MCF 10A (cell line): ENCODE data around the gene COL6A2. TPM values are rescaled to one million over a fixed set of nuclear protein-coding genes. Genes with fewer than 3 reads are reported as not detected.

Source experiments
- BruUV-seq: library from RNA; stranded (reverse); fragments of 400-500 nt; replicated peaks from 2 replicates; lab custom pipeline; 2021; lab: Mats Ljungman, UMichigan
- CTCF ChIA-PET: fragments of 300-600 bp; sonication (Branson Sonifier 250); formaldehyde crosslinking; extraction: SDS; loops from one replicate; lab custom pipeline; 2021; ENCODE audit warnings: antibody characterized with exemption, inconsistent platforms; lab: Yijun Ruan, JAX
- POLR2A ChIA-PET: fragments of 300-600, 350-650 bp; sonication (Branson Sonifier 250); formaldehyde crosslinking; extraction: SDS; loops from one replicate; lab custom pipeline; 2020; ENCODE audit warnings: antibody characterized with exemption, inconsistent platforms; lab: Yijun Ruan, JAX
- DNase-seq: peaks from one replicate; pipeline ENCODE4 v3.0.0-alpha.2; 2018; ENCODE audit not compliant: unreplicated experiment
- H3K27ac Mint-ChIP-seq: one replicate; pipeline ENCODE4 v1.8.0; 2022; ENCODE audit warnings: mild to moderate bottlenecking, low read depth, mixed read lengths; ENCODE audit not compliant: unreplicated experiment
- H3K27me3 Mint-ChIP-seq: one replicate; pipeline ENCODE4 v1.8.0; 2022; ENCODE audit warnings: mixed read lengths; ENCODE audit not compliant: insufficient read depth, unreplicated experiment
- H3K36me3 Mint-ChIP-seq: one replicate; pipeline ENCODE4 v1.8.0; 2022; ENCODE audit warnings: mild to moderate bottlenecking, moderate library complexity, mixed read lengths; ENCODE audit not compliant: insufficient read depth, unreplicated experiment
- H3K4me1 Mint-ChIP-seq: one replicate; pipeline ENCODE4 v1.8.0; 2022; ENCODE audit warnings: mixed read lengths; ENCODE audit not compliant: insufficient read depth, unreplicated experiment
- H3K4me3 Mint-ChIP-seq: one replicate; pipeline ENCODE4 v1.8.0; 2022; ENCODE audit warnings: mild to moderate bottlenecking, moderate library complexity, mixed read lengths; ENCODE audit not compliant: unreplicated experiment
- H3K9me3 Mint-ChIP-seq: one replicate; pipeline ENCODE4 v1.8.0; 2022; ENCODE audit warnings: mixed read lengths; ENCODE audit not compliant: unreplicated experiment
- CTCF ChIP-seq: fragments of 200-600 bp; IDR thresholded peaks from one replicate; pipeline ENCODE4 v1.8.0; 2022; ENCODE audit warnings: antibody characterized with exemption, mild to moderate bottlenecking; ENCODE audit not compliant: unreplicated experiment
- intact Hi-C: fragments of 100-400 bp; cut with micrococcal nuclease; formaldehyde crosslinking; loops from 2 replicates; pipeline ENCODE4 v1.14.1; 2022
- total RNA-seq: library from RNA; stranded (reverse); gene quantifications from 2 replicates; pipeline ENCODE4 v1.2.3, GENCODE V29; 2022

The COL6A2 gene
- total RNA-seq, 1 experiment from 2014 or later, result 0.61 TPM

DNA sequence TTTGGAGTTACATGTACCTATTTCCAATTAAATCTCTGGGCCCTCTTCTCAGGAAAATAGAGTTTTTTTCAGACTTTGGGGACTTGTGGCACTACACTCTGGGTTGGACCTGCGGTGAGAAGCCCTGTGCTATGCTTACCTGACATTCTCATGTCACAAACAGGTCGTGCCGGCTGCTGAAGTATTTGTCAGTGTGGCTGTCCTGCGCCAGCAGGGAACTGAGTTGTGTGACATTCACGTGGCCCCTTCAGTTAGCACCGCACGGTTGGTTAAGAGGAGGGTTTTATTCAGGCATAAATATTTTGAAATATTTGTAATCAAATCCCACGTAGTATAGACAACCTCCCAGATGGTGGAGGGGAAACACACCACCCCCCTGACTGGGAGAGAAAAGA lies 6.3 kb upstream of the COL6A2 start:
- H3K27me3 Mint-ChIP-seq, result peaks cover 4% of the 10 kb centered on the region
- ChIA-PET POLR2A (no interaction called here), CTCF (no interaction called here)
- no peak for DNase-seq
- H3K9me3 Mint-ChIP-seq, result peaks cover 33% of the 10 kb centered on the region
- intact Hi-C loops, result no loop called here
- no peaks in the 10 kb centered on the region for H3K4me1 Mint-ChIP-seq
- H3K36me3 Mint-ChIP-seq, result no peaks in the 10 kb centered on the region
- no peak overlapping the region for H3K27ac Mint-ChIP-seq
- H3K4me3 Mint-ChIP-seq, result no peak overlapping the region
- no TSS peak for BruUV-seq
- no peak for TF ChIP-seq CTCF

DNA sequence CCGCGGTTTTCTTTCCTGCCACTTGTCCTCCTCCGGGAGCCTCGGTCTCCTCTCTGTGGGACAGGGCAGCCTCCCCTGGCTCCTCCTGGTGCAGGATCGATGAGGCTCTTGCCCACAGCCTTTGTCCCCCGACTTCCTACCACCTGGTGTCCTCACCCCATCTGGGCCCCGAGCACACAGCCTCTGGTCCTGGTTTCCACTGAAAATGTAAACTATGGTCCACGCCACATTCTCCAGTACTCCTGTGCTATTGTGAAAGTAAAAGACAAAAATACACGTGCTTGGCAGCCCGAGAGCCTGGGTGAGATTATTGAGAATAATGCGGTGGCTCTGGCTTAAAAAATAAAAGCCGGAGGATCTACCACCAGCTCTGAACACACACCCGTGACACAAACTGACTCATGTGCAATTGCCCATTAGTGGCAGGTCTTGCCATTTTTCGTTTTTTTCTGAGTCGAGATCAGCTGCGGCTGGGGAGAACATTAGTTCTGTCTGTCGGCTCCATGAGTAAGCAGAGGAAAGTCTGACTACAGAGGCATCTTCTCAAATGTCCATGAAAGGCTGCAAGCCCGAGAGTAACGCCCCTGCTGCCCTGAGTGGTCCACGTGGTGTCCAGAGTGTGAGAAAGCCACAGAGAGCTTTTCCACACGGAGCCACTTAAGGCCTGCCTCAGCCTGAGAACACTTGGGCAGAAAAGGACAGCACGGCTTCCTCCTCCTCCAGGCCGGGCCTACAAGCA lies 5.7 kb upstream of the COL6A2 start:
- Mint-ChIP-seq H3K36me3 (no peaks in the 10 kb centered on the region), H3K27ac (no peak overlapping the region), H3K9me3 (peaks cover 27% of the 10 kb centered on the region), H3K27me3 (peaks cover 9% of the 10 kb centered on the region), H3K4me3 (no peak overlapping the region), H3K4me1 (no peaks in the 10 kb centered on the region)
- intact Hi-C loops, result no loop called here
- POLR2A ChIA-PET, result no interaction called here
- BruUV-seq, result no TSS peak
- CTCF ChIA-PET, result no interaction called here
- DNase-seq, result no peak
- no peak for TF ChIP-seq CTCF

DNA sequence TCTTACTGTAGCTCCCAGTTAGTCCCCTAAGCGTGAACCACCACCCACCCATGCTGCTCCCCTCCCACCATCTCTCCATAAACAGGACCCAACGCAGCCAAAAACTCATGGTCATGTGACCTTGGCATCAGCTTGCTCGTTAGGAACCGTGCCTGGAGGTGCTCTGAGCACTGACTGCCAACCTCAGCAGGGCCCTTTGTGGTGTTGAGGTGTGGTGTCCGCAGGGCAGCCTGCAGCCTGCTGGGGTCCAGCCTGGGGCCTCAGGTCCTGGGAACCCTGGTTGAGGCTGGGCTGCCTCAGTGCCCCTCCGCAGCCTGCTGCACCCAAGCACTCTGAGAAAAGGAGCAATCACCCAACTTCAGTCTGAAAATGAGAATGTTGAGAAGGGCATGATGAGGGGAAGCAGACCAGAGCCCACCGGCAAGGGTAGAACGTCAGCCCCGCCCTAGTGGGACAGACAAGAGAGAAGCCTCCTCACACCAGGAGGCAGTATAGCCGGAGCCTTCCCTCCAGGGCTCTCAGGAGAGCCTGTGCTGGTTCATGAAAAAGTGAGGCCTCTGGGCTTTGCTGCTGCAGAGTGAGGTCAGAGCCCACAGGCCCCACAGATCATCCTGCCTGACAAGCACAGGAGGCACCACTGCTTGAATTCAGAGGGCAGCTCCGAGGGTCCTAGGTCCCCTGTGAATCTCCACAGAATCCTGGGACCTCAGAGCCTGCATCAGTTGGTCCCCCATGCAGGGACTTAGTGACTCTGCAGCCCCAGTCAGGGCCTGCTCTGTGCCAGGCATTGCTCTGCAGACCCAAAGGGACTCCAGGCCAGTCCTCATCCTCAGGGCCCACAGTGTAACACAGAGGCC lies 4.9 kb upstream of the COL6A2 start:
- Mint-ChIP-seq H3K36me3 (no peaks in the 10 kb centered on the region), H3K27ac (no peak overlapping the region), H3K4me3 (no peak overlapping the region), H3K9me3 (peaks cover 23% of the 10 kb centered on the region), H3K4me1 (no peaks in the 10 kb centered on the region), H3K27me3 (peaks cover 12% of the 10 kb centered on the region)
- no peak for DNase-seq
- no TSS peak for BruUV-seq
- CTCF ChIA-PET, result no interaction called here
- TF ChIP-seq CTCF, result no peak
- POLR2A ChIA-PET, result no interaction called here
- intact Hi-C loops, result no loop called here

GRCh38 chr21:46093668-46094400 lies 4.1 kb upstream of the COL6A2 start:
- ChIA-PET CTCF (no interaction called here), POLR2A (no interaction called here)
- Mint-ChIP-seq H3K9me3 (peaks cover 15% of the 10 kb centered on the region), H3K4me1 (no peaks in the 10 kb centered on the region), H3K36me3 (no peaks in the 10 kb centered on the region), H3K27ac (no peak overlapping the region), H3K27me3 (peaks cover 12% of the 10 kb centered on the region), H3K4me3 (no peak overlapping the region)
- BruUV-seq, result no TSS peak
- no peak for TF ChIP-seq CTCF
- DNase-seq, result no peak
- intact Hi-C loops, result no loop called here
